Endodermal cell (in vitro differentiated cells): ENCODE measurements around the gene LRRC45. TPM values are rescaled to one million over a fixed set of nuclear protein-coding genes. Genes with fewer than 3 reads are reported as not detected.

Experiments
- DNase-seq: peaks from one replicate; pipeline ENCODE4 v3.0.0-alpha.2; 2017
- H3K27ac ChIP-seq: 2 replicates; pipeline ENCODE4 v1.5.1; 2013; ENCODE audit warnings: mild to moderate bottlenecking, low read depth, low read length, moderate library complexity
- H3K27me3 ChIP-seq: 2 replicates; pipeline ENCODE4 v1.6.1; 2013; ENCODE audit warnings: mild to moderate bottlenecking, low read length, moderate library complexity; ENCODE audit not compliant: insufficient read depth, control insufficient read depth, poor library complexity, severe bottlenecking
- H3K36me3 ChIP-seq: 2 replicates; pipeline ENCODE4 v1.7.0; 2013; ENCODE audit warnings: mild to moderate bottlenecking, low read length, moderate library complexity; ENCODE audit not compliant: control insufficient read depth, insufficient read depth
- H3K4me1 ChIP-seq: one replicate; pipeline ENCODE4 v1.7.0; 2013; ENCODE audit warnings: low read length; ENCODE audit not compliant: control insufficient read depth, insufficient read depth
- H3K4me3 ChIP-seq: 2 replicates; pipeline ENCODE4 v1.5.1; 2013; ENCODE audit warnings: mild to moderate bottlenecking, low read length, moderate library complexity
- H3K9ac ChIP-seq: 2 replicates; pipeline ENCODE4 v1.6.1; 2013; ENCODE audit warnings: mild to moderate bottlenecking, low read length, moderate library complexity; ENCODE audit not compliant: poor library complexity, severe bottlenecking; ENCODE audit errors: extremely low read depth
- H3K9me3 ChIP-seq: 2 replicates; pipeline ENCODE4 v1.6.1; 2013; ENCODE audit warnings: mild to moderate bottlenecking, low read length, moderate library complexity; ENCODE audit not compliant: control insufficient read depth
- H3K27ac Mint-ChIP-seq: 2 replicates; pipeline ENCODE4 v1.8.0; 2020; ENCODE audit warnings: mixed read lengths
- H3K27me3 Mint-ChIP-seq: 2 replicates; pipeline ENCODE4 v1.8.0; 2021; ENCODE audit warnings: mild to moderate bottlenecking, mixed read lengths; ENCODE audit not compliant: insufficient read depth
- H3K36me3 Mint-ChIP-seq: 2 replicates; pipeline ENCODE4 v1.8.0; 2020; ENCODE audit warnings: low read depth, mixed read lengths
- H3K4me1 Mint-ChIP-seq: 2 replicates; pipeline ENCODE4 v1.8.0; 2020; ENCODE audit warnings: mixed read lengths
- H3K4me3 Mint-ChIP-seq: 2 replicates; pipeline ENCODE4 v1.8.0; 2020; ENCODE audit warnings: mild to moderate bottlenecking, moderate library complexity, mixed read lengths
- H3K9me3 Mint-ChIP-seq: 2 replicates; pipeline ENCODE4 v1.8.0; 2020; ENCODE audit warnings: mild to moderate bottlenecking, mixed read lengths
- CTCF ChIP-seq: fragments of 200-600 bp; sonication (generic); conservative IDR thresholded peaks from 2 replicates; pipeline ENCODE4 v1.5.0; 2021; ENCODE audit warnings: antibody characterized with exemption, mild to moderate bottlenecking
- WGBS, 2 experiments: methylation state at CpG; one replicate each; pipeline versions ENCODE4 v1.1.5 to v1.1.7; 2013; ENCODE audit warnings: missing lambda C conversion rate in 2 of 2, mixed read lengths in 1 of 2; ENCODE audit not compliant: insufficient coverage in 1 of 2, insufficient read length in 1 of 2; 5-methylcytosine and 5-hydroxymethylcytosine counted together
- total RNA-seq, 2 donors: library from RNA; stranded (reverse); fragmentation: NEBNext Ultra II Directional in 1 of 2; extraction: Animal tissue kit (Norgen Biotek cat#: 25700) in 1 of 2; gene quantifications; 2 replicates in 1 of 2; 3 replicates in 1 of 2; pipeline ENCODE4 v1.2.1, GENCODE V29; 2021

LRRC45 gene
- total RNA-seq, 2 donors from 2014 or later: 35.1 to 38.9 TPM

GRCh38 chr17:82010575-82011525 lies 12.3 kb upstream of the LRRC45 start:
- H3K27me3 Mint-ChIP-seq: no peaks in the 10 kb centered on the region
- WGBS, 2 experiments: 94 to 98% methylated on average over 16 to 39 of the region's 39 CpGs

GRCh38 chr17:82011617-82012187 lies 11.4 kb upstream of the LRRC45 start:
- no peaks in the 10 kb centered on the region for H3K36me3 ChIP-seq
- no peak for TF ChIP-seq CTCF
- peak overlapping the region; percentile 81 for H3K27ac ChIP-seq
- H3K9ac ChIP-seq: no peak overlapping the region
- no peak overlapping the region for H3K27ac Mint-ChIP-seq
- H3K36me3 Mint-ChIP-seq: no peaks in the 10 kb centered on the region
- no peak for DNase-seq
- no peak overlapping the region for H3K4me3 ChIP-seq
- no peaks in the 10 kb centered on the region for H3K4me1 Mint-ChIP-seq
- H3K4me1 ChIP-seq: no peaks in the 10 kb centered on the region
- H3K27me3 Mint-ChIP-seq: no peaks in the 10 kb centered on the region
- no peaks in the 10 kb centered on the region for H3K9me3 Mint-ChIP-seq
- WGBS, 2 experiments: 95% methylated on average over 8 to 19 of the region's 19 CpGs
- H3K4me3 Mint-ChIP-seq: no peak overlapping the region
- no peaks in the 10 kb centered on the region for H3K9me3 ChIP-seq
- no peaks in the 10 kb centered on the region for H3K27me3 ChIP-seq

More at GRCh38 chr17:82010575-82011525, 12.3 kb upstream of the LRRC45 start:
- H3K9ac ChIP-seq: no peak overlapping the region
- H3K4me1 ChIP-seq: no peaks in the 10 kb centered on the region
- no peak overlapping the region for H3K27ac Mint-ChIP-seq
- no peak overlapping the region for H3K27ac ChIP-seq
- no peak overlapping the region for H3K4me3 Mint-ChIP-seq
- no peaks in the 10 kb centered on the region for H3K9me3 Mint-ChIP-seq
- H3K27me3 ChIP-seq: no peaks in the 10 kb centered on the region
- H3K9me3 ChIP-seq: no peaks in the 10 kb centered on the region
- H3K4me1 Mint-ChIP-seq: no peaks in the 10 kb centered on the region
- H3K36me3 Mint-ChIP-seq: no peaks in the 10 kb centered on the region
- H3K36me3 ChIP-seq: no peaks in the 10 kb centered on the region
- H3K4me3 ChIP-seq: no peak overlapping the region
- DNase-seq: no peak
- no peak for TF ChIP-seq CTCF

DNA sequence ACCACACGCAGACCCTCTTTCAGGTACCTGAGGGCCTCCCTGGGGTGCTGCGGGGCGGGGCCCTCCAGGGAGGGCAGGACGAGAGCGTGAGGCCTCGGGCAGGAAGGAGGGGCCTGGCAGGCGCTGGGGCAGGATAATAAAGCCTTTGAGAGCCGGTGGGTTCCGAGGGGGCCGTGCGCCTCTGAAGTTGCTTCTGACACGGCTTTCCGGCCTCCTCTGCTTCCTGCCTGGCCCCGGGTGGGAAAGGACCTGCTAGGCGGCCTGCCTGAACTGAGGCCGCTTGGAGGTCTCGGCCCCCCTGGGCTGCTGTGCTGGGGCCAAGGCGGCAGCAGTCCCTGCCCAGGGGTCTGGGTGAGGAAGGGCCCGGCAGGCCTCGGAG lies 10.9 kb upstream of the LRRC45 start:
- no peak overlapping the region for H3K27ac Mint-ChIP-seq
- H3K27me3 Mint-ChIP-seq: no peaks in the 10 kb centered on the region
- no peak for DNase-seq
- Histone ChIP-seq H3K36me3 (no peaks in the 10 kb centered on the region), H3K9ac (no peak overlapping the region), H3K27me3 (no peaks in the 10 kb centered on the region), H3K9me3 (no peaks in the 10 kb centered on the region), H3K4me1 (no peaks in the 10 kb centered on the region), H3K27ac (peak overlapping the region; percentile 81), H3K4me3 (no peak overlapping the region)
- no peak overlapping the region for H3K4me3 Mint-ChIP-seq
- WGBS, 2 experiments: 84 to 92% methylated on average over 10 to 20 of the region's 20 CpGs
- no peaks in the 10 kb centered on the region for H3K4me1 Mint-ChIP-seq
- no peaks in the 10 kb centered on the region for H3K9me3 Mint-ChIP-seq
- peaks cover under 1% of the 10 kb centered on the region for H3K36me3 Mint-ChIP-seq
- no peak for TF ChIP-seq CTCF
